ENCODE results near the gene TRIM33. TPM values are rescaled to one million over a fixed set of nuclear protein-coding genes. Genes with fewer than 3 reads are reported as not detected.

The TRIM33 gene
- total RNA-seq, 1 donor from 2014 or later: 24.0 TPM

DNA sequence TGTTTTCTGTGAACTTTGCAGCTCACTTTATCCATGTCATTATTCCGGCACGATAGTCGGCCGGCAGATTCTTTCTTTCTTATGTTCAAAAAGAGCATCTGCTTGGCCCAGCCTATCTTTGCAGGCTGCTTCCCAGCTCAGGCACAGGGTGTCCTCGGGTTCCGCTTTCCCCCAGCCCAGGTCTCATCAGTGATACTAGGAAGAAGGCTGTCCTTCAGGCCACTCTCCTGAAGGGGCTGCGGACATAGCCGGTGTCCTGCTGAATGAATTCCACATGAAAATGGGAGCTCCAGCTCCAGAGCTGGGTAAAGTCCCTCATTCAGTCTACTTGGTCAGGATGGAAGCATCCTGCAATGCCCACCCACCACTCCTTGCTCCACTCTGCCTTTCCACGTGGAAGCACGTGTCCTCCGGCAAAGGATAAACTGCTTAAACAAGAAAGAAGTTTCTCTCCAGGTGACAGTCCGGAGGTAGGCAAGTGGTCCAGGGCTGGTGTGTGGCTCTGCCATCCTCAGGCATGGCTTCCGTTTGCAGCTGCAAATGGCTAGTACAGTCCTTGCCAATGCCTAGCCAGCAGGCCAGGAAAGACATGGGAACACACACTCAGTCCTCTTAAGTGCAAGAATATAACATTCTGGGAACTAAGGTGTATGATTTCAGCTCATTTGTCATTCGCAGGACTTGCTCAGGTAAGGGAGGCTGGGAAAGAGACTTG is 161.0 kb downstream of the TRIM33 start:
- no peak overlapping the region for H3K27ac Mint-ChIP-seq (ENCODE audit: unreplicated experiment)
- no peaks in the 10 kb centered on the region for H3K36me3 Mint-ChIP-seq (ENCODE audit: low read depth)
- no peaks in the 10 kb centered on the region for H3K9me3 Mint-ChIP-seq (ENCODE audit: low read depth)
- peaks cover 26% of the 10 kb centered on the region for H3K4me1 Mint-ChIP-seq (ENCODE audit: low read depth)
- peaks cover 3% of the 10 kb centered on the region for H3K27me3 Mint-ChIP-seq (ENCODE audit: low read depth)
- no peak overlapping the region for H3K4me3 Mint-ChIP-seq (ENCODE audit: unreplicated experiment)
- TF ChIP-seq, protein P1, sequence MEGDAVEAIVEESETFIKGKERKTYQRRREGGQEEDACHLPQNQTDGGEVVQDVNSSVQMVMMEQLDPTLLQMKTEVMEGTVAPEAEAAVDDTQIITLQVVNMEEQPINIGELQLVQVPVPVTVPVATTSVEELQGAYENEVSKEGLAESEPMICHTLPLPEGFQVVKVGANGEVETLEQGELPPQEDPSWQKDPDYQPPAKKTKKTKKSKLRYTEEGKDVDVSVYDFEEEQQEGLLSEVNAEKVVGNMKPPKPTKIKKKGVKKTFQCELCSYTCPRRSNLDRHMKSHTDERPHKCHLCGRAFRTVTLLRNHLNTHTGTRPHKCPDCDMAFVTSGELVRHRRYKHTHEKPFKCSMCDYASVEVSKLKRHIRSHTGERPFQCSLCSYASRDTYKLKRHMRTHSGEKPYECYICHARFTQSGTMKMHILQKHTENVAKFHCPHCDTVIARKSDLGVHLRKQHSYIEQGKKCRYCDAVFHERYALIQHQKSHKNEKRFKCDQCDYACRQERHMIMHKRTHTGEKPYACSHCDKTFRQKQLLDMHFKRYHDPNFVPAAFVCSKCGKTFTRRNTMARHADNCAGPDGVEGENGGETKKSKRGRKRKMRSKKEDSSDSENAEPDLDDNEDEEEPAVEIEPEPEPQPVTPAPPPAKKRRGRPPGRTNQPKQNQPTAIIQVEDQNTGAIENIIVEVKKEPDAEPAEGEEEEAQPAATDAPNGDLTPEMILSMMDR (IDR thresholded peaks at IDR 0.05): no peak
- no peak for DNase-seq (ENCODE audit: low spot score)

DNA sequence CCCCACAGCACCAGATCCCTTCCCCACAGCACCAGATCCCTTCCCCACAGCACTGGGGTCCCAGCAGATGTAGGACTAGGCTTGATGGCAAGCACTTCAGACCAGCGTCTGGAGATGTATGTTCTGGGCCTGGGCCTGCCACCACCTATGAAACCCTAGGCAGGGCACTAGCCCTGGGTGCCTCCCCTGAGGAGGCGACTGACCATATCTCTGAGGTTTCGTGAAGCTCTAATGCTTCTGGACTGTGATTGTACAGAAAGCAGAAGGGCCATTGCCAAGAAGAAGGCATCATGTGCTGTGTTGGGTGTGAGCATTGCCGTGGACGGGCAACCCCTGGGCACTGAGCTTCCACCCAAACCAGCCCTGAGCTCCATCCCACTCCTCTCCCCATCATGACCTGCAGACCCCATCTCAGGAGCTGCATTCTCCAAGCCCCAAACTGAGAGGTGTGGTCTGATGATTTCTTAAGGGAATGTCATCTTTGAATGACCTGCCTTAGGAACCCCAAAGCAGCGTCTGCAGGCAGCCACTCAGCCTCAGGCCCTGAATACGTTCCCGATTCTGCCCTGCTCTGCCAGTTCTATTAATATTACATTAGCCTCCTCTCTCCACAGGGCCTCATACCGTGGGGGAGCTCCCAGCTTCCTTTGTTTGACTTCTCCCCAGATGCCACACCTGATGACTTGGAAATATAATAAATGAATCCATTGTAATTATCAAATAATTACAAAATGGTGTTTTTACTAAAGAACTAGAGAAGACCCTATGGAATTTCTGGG is 163.4 kb downstream of the TRIM33 start:
- H3K27ac Mint-ChIP-seq (ENCODE audit: unreplicated experiment): no peak overlapping the region
- TF ChIP-seq, protein P1 (IDR thresholded peaks at IDR 0.05): no peak
- peaks cover 14% of the 10 kb centered on the region for H3K4me1 Mint-ChIP-seq (ENCODE audit: low read depth)
- H3K27me3 Mint-ChIP-seq (ENCODE audit: low read depth): peaks cover 3% of the 10 kb centered on the region
- no peaks in the 10 kb centered on the region for H3K36me3 Mint-ChIP-seq (ENCODE audit: low read depth)
- H3K9me3 Mint-ChIP-seq (ENCODE audit: low read depth): no peaks in the 10 kb centered on the region
- no peak for DNase-seq (ENCODE audit: low spot score)
- H3K4me3 Mint-ChIP-seq (ENCODE audit: unreplicated experiment): no peak overlapping the region

DNA sequence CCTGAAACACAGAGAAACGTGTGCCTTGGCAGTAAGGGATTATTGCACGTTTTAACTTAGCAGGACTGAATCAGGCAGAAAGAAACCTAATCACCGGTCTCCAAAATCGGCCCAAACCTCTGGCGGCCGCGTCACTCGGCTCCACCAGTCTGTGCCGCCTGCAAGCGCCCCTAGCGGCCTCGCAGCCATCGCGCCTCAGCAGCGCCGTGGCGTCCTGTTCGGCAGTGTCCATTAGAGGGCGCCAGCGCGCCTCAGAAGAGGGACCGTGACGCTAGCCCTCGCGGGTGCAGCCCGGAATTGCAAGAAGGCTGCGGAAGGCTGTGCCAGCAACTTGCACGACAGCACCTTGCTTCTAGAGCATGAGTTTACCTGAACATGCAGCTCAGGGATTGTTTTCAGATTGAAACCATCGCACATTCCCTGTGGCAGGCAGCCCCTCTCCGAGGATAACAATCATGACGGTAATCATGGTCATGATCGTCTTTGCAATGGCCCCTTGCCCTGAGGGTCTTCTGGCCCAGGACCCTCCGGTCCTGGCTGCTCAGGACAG is 164.4 kb downstream of the TRIM33 start:
- DNase-seq (ENCODE audit: low spot score): peak; percentile 97
- Mint-ChIP-seq H3K4me1 (ENCODE audit: low read depth) (peaks cover 15% of the 10 kb centered on the region), H3K9me3 (ENCODE audit: low read depth) (no peaks in the 10 kb centered on the region), H3K27ac (ENCODE audit: unreplicated experiment) (peak overlapping the region; percentile 94), H3K27me3 (ENCODE audit: low read depth) (peaks cover 3% of the 10 kb centered on the region), H3K4me3 (ENCODE audit: unreplicated experiment) (peak overlapping the region; percentile 80), H3K36me3 (ENCODE audit: low read depth) (no peaks in the 10 kb centered on the region)
- TF ChIP-seq, protein P1 (IDR thresholded peaks at IDR 0.05): peak; percentile 100

DNA sequence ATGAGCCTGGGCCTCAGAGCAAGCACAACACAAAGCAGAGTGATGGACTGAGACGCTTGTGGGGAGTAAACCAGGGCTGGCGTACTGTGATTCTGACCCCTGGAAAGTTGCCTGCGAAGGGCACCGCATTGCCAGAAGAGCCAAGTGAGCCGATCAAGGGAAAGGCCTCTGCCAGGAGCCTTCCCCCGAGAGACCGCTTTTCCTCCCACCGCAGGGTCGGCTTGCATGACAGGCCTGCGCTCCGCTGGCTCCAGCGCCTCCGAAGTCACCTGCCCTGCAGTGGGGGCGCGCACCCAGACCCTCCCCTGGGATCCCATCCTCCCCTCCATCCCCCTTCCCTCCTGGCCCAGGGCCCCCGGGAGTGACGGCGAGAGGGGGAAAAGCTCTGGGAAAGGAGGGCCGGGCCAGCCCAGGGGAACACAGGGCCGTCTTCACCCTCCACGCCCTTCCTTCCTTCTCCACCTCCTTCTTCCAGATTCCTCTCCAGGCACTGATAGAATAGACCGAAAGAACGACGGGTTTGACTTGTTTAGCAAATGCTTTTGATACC is 165.0 kb downstream of the TRIM33 start:
- H3K9me3 Mint-ChIP-seq (ENCODE audit: low read depth): no peaks in the 10 kb centered on the region
- no peak for DNase-seq (ENCODE audit: low spot score)
- H3K4me1 Mint-ChIP-seq (ENCODE audit: low read depth): peaks cover 15% of the 10 kb centered on the region
- TF ChIP-seq, protein P1 (IDR thresholded peaks at IDR 0.05): no peak
- no peaks in the 10 kb centered on the region for H3K36me3 Mint-ChIP-seq (ENCODE audit: low read depth)
- H3K27me3 Mint-ChIP-seq (ENCODE audit: low read depth): peaks cover 3% of the 10 kb centered on the region
- peak overlapping the region; percentile 94 for H3K27ac Mint-ChIP-seq (ENCODE audit: unreplicated experiment)
- H3K4me3 Mint-ChIP-seq (ENCODE audit: unreplicated experiment): peak overlapping the region; percentile 80

DNA sequence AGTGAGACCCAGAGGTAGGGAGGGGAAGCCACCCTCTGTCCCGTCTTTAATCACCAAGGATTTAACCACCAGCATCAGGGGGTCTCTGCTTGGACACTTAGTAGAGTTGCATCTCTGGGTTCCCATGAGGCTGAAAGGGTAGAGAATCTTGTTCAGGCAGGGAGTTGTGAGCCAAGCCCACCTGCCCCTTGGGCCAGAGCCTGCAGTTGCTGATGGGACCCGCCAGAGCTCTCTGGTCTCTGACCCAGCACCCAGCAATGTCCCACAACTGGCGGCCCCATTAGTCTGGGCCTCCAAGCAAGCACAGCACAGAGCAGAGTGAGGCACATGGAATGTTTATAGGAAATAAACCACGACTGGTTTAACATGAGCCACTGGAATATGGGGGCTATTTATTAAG is 166.3 kb downstream of the TRIM33 start:
- TF ChIP-seq, protein P1 (IDR thresholded peaks at IDR 0.05): no peak
- H3K27ac Mint-ChIP-seq (ENCODE audit: unreplicated experiment): no peak overlapping the region
- no peak overlapping the region for H3K4me3 Mint-ChIP-seq (ENCODE audit: unreplicated experiment)
- H3K27me3 Mint-ChIP-seq (ENCODE audit: low read depth): peaks cover 3% of the 10 kb centered on the region
- H3K4me1 Mint-ChIP-seq (ENCODE audit: low read depth): peaks cover 15% of the 10 kb centered on the region
- no peaks in the 10 kb centered on the region for H3K36me3 Mint-ChIP-seq (ENCODE audit: low read depth)
- no peak for DNase-seq (ENCODE audit: low spot score)
- no peaks in the 10 kb centered on the region for H3K9me3 Mint-ChIP-seq (ENCODE audit: low read depth)
